ENCODE measurements around the gene BYSL. TPM values are rescaled to one million over a fixed set of nuclear protein-coding genes. Genes with fewer than 3 reads are reported as not detected.

The BYSL gene
- total and polyA plus RNA-seq, 9 of the 15 experiments (the other 6 are each of a cell fraction or from before 2014, with no cell fraction given) = 22.2 to 92.3 (median 53.4) TPM

- TF ChIP-seq ZMIZ1 (IDR thresholded peaks at IDR 0.05; ENCODE audit: low read depth in 2 of 2, low read length in 2 of 2) = no peak
- peak; percentile 26; the same call in 1 of the 2 replicates for TF ChIP-seq GATAD2B (IDR thresholded peaks at IDR 0.05; ENCODE audit: borderline replicate concordance)
- TF ChIP-seq ZNF766 (CRISPR knock-in tag; conservative IDR thresholded peaks at IDR 0.05) = peak; percentile 69
- no peak for TF ChIP-seq NFIC (IDR thresholded peaks at IDR 0.05)
- TF ChIP-seq, protein P1, sequence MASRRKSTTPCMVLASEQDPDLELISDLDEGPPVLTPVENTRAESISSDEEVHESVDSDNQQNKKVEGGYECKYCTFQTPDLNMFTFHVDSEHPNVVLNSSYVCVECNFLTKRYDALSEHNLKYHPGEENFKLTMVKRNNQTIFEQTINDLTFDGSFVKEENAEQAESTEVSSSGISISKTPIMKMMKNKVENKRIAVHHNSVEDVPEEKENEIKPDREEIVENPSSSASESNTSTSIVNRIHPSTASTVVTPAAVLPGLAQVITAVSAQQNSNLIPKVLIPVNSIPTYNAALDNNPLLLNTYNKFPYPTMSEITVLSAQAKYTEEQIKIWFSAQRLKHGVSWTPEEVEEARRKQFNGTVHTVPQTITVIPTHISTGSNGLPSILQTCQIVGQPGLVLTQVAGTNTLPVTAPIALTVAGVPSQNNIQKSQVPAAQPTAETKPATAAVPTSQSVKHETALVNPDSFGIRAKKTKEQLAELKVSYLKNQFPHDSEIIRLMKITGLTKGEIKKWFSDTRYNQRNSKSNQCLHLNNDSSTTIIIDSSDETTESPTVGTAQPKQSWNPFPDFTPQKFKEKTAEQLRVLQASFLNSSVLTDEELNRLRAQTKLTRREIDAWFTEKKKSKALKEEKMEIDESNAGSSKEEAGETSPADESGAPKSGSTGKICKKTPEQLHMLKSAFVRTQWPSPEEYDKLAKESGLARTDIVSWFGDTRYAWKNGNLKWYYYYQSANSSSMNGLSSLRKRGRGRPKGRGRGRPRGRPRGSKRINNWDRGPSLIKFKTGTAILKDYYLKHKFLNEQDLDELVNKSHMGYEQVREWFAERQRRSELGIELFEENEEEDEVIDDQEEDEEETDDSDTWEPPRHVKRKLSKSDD (conservative IDR thresholded peaks at IDR 0.05; ENCODE audit: low read length) = no peak
- TF ChIP-seq RREB1 (CRISPR knock-in tag; IDR thresholded peaks at IDR 0.05) = no peak
- no peak for TF ChIP-seq SRSF1 (IDR thresholded peaks at IDR 0.05; ENCODE audit: low read depth, low read length)
- TF ChIP-seq HMG20B (CRISPR knock-in tag; IDR thresholded peaks at IDR 0.05) = no peak
- TF ChIP-seq MAFG (tag; conservative IDR thresholded peaks at IDR 0.05) = peak; percentile 96
- no peak for TF ChIP-seq DIDO1 (tag; IDR thresholded peaks at IDR 0.05; ENCODE audit: low read depth)
- no peak for TF ChIP-seq RFX5 (IDR thresholded peaks at IDR 0.05; ENCODE audit: low read depth, low read length)
- TF ChIP-seq, protein P2, sequence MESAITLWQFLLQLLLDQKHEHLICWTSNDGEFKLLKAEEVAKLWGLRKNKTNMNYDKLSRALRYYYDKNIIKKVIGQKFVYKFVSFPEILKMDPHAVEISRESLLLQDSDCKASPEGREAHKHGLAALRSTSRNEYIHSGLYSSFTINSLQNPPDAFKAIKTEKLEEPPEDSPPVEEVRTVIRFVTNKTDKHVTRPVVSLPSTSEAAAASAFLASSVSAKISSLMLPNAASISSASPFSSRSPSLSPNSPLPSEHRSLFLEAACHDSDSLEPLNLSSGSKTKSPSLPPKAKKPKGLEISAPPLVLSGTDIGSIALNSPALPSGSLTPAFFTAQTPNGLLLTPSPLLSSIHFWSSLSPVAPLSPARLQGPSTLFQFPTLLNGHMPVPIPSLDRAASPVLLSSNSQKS (CRISPR knock-in tag; IDR thresholded peaks at IDR 0.05) = no peak
- peak; percentile 10; the same call in 1 of the 2 replicates for TF ChIP-seq NCOR1 (IDR thresholded peaks at IDR 0.05)
- peak in 1 of 2 experiments; percentile 14; a peak in 1 of 4 replicates for TF ChIP-seq TBL1XR1 (IDR thresholded peaks at IDR 0.05; ENCODE audit: low read length in 2 of 2)
- no peak for TF ChIP-seq TCF3 (CRISPR knock-in tag; IDR thresholded peaks at IDR 0.05)
- TF ChIP-seq CSDE1 (IDR thresholded peaks at IDR 0.05) = no peak
Measured at GRCh38 chr6:41966961-41967311, 45.6 kb downstream of the BYSL start (continued).
